GM19395 (cell line): ENCODE results near the gene PFKL.
"Not testable (repeated sequence)": the region's sequence is repeated elsewhere in the genome, so short reads cannot be mapped to it uniquely, and the experiment has no call there.

Experiments used
- ATAC-seq: cut with Tn5 transposase; IDR thresholded peaks from one replicate; pipeline ENCODE4 v1.9.1; 2021; ENCODE audit warnings: mild to moderate bottlenecking, moderate library complexity; ENCODE audit not compliant: unreplicated experiment

PFKL gene

GRCh38 chr21:44354775-44355771 is 55.2 kb downstream of the PFKL start:
- no peak for ATAC-seq

DNA sequence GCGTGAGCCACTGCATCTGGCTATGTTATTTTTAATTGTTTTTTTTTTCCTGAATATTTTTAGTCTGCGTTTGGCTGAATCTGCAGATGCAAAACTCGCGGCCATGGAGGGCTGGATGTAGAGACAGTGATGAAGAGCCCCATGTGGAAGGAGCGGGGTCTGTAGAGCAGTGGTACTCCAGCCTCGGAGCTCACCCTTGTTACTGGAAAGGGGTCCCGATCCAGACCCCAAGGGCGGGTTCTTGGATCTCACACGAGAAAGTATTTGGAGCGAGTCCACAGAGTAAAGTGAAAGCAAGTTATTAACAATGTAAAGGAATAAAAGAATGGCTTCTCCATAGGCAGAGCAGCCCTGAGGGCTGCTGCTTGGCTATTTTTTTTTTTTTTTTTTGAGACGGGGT is 56.3 kb downstream of the PFKL start:
- ATAC-seq, result no peak

GRCh38 chr21:44356636-44357035 is 56.8 kb downstream of the PFKL start:
- ATAC-seq, result no peak

GRCh38 chr21:44357064-44357837 is 57.4 kb downstream of the PFKL start:
- ATAC-seq, result no peak

- ATAC-seq, result no peak
Observed at GRCh38 chr21:44359396-44359795, 59.5 kb downstream of the PFKL start.

DNA sequence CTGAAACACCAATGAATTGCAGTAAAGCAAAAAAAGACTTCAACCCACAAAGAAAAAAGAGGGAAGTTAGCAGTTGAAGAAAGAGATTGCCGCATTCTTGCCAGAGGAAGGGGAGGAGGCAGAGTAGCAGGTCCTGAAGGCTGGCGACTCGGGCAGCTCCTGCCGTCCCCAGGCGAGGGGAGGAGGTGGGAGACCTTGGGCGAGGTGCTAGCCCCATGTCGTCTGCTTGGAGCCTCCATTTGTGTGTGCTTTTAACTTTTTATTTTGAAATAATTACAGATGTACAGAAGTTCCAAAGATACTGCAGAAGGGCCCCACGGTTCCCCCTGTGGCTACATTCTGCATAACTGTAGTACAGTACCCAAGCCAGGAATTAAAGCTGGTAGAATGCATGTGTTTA is 60.3 kb downstream of the PFKL start:
- no peak for ATAC-seq

DNA sequence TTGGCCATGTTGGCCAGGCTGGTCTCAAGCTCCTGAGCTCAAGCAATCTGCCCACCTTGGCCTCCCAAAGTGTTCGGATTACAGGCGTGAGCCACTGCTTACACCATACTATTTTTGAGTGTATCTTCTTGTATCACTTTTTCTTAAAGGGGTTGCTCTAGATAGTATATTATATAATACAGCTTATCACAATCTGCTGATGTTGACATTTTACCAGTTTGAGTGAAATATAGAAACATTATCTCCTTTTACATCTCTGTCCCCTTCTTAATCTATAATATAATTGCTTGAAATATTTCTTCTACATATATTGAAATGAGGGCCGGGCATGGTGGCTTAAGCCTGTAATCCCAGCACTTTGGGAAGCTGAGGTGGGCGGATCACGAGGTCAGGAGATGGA is 62.0 kb downstream of the PFKL start:
- not testable (repeated sequence) for ATAC-seq

- ATAC-seq, result no peak
Observed at GRCh38 chr21:44363278-44363677, 63.4 kb downstream of the PFKL start.

- no peak for ATAC-seq
Observed at GRCh38 chr21:44364151-44365053, 64.5 kb downstream of the PFKL start.

DNA sequence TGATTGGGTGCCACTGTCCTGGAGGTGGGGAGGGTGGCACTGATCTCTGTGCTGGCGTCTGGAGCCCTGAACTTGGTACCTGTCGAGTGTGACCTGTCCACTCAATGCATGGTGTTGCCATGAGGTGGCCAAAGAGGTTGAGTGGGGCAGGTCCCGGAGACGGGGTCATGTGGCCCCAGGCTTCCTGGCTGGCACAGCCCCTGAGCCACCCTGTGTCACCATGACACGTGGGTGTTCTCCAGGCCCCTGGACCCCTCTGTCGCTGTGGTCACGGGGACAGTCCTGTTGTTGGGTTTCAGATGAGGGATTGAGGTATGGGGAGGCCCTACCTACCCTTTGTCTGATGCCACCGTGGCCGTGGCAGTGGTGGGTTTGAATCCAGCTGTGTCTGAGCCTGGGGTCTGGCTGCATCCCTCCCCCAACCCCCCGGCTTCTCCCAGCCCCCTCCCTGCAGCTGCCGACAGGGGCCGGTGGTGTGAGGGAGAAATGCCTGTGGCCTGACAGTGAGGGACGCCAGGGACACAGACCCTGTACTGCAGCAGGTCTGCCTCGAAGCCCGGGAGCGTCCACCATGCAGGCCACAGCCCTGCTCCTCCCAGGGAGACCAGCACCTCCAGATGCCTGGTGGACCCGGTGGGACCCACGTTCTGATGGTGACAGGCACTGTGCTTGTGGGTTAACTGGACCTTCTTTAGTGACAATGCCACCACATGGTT is 65.6 kb downstream of the PFKL start:
- no peak for ATAC-seq

DNA sequence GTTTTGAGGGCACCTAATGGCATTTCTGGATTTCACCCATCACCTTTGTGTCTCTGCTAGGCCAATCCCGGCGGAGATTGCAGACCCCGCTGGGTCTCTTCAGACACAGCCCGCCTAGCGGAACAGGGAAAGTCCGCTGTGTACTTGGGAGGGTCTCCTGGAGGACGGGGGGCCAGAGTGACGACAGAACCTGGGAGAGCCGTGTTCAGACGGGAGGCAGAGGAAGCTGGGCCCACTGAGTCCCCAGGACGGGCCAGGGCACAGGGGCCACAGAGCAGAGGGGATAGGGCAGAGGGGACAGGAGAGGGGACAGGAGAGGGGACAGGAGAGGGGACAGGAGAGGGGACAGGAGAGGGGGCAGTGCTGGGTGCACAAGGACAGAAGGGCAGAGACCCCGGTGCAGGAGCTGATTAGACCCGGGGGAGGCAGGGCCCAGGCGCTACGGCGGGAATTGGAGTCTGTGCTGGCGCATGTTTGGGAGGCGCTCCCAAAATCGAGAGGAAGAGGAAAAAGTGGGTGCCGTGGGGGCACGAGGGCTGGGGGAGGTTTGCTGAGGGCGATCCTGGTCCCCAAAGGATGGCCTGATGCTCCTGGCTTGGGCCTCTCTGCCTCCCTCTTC is 66.2 kb downstream of the PFKL start:
- no peak for ATAC-seq

GRCh38 chr21:44366586-44367211 is 66.8 kb downstream of the PFKL start:
- ATAC-seq, result no peak

- ATAC-seq, result no peak
Observed at GRCh38 chr21:44368711-44369446, 69.0 kb downstream of the PFKL start.

DNA sequence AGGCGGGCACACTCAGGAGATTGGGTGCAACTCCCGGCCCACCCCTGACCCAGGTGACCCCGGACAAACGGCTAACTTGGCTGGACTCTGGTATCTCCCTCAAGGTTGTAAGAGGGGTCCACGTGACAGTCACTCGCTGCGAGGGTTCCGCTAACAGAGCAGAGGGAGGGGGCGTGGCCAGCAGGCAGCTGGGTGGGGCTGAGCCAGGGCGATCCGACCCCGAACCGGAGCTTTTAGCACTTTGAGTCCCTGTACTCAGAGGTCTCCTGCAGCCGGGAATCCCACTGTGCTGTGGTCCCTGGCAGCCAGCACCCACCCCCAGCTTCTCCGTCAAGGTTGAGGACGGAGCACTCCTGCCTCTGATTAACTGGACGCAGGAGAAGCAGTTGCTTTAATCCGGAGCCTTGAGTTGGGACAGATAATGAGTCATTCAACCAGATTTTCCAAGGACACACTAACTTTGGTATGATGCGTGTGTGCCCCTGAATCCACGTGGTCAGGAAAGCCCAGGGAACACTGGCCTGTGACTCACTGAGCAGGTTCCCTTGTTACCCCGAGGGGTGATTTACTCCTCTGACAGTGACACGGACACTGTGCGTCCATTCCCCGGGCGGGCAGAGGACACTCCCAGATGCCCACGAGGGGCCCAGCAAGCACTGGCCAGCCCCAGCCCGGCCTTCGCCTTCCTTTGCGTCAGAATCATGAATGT is 70.3 kb downstream of the PFKL start:
- ATAC-seq, result no peak

DNA sequence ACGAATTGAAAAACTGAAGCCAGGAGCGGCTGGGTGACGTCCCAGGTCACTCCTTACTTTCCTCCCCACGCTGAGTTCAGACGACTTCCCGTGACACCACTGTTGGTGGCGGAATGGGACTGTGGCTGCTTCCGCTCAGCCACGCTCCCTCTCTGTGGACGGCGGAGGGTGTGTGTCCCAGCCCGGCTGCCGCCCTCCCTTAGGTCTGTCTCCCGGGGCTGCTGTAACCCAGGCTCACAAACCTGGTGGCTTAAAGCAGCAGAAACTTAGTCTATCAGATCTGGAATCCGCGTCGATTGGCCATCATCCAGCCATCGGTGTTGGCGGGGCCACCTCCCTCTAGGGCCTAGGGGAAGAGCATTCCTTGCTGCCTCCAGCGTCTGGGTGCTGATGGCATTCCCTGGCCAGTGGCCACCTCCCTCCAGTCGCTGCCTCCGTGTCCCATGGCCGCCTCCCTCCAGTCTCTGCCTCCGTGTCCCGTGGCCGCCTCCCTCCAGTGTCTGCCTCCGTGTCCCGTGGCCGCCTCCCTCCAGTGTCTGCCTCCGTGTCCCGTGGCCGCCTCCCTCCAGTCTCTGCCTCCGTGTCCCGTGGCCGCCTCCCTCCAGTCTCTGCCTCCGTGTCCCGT is 71.0 kb downstream of the PFKL start:
- no peak for ATAC-seq

- no peak for ATAC-seq
Observed at GRCh38 chr21:44371596-44371995, 71.7 kb downstream of the PFKL start.

DNA sequence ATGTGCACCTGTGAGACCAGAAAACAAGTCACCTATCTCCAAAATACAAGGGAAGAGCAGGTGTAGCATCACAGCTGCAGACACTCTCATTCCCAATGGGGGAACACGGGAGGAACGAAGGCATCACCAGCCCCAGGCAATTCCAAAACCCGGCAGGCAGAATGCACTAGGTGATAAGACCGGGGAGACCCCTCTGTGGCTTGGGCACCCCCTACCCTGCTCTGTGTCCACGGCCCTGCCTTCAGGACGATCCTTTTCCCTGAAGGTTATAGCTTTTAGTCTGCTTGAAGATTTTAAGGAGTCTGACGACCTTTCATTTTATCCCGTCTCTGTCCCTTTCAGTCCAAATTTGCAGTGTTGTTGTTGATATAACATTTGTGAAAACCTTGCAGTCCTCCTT is 72.8 kb downstream of the PFKL start:
- no peak for ATAC-seq
